HEK293 (cell line): ENCODE data around the gene ADAMTS9.

Experiments
- CTCF ChIA-PET: fragments of 350-600 bp; formaldehyde crosslinking; extraction: SDS; loops from one replicate; lab custom pipeline; 2021; ENCODE audit warnings: antibody characterized with exemption; lab: Yijun Ruan, JAX
- POLR2A ChIA-PET: fragments of 300-600 bp; formaldehyde crosslinking; extraction: SDS; loops from one replicate; lab custom pipeline; 2020; ENCODE audit warnings: antibody characterized with exemption, inconsistent platforms; lab: Yijun Ruan, JAX
- H3K27ac ChIP-seq: fragments of 200-500 bp; sonication (Bioruptor generic); 2 replicates; pipeline ENCODE4 v1.5.1; 2014; ENCODE audit warnings: low read depth, low read length, control low read depth, inconsistent platforms; ENCODE audit errors: extremely low read depth
- H3K36me3 ChIP-seq, 2 experiments: fragments of 200-500 bp in 1 of 2; sonication (Bioruptor generic) in 1 of 2; 1 replicate in 1 of 2; 2 replicates in 1 of 2; pipeline ENCODE4 v1.5.1; 2014 to 2017; ENCODE audit warnings: inconsistent platforms in 2 of 2, low read length in 2 of 2; ENCODE audit not compliant: control insufficient read depth in 2 of 2, insufficient read depth in 1 of 2
- H3K4me1 ChIP-seq: fragments of 200-500 bp; sonication (Bioruptor generic); 2 replicates; pipeline ENCODE4 v1.5.1; 2014; ENCODE audit warnings: mild to moderate bottlenecking, low read length, inconsistent platforms; ENCODE audit not compliant: control insufficient read depth, insufficient read depth
- H3K4me3 ChIP-seq: 2 replicates; pipeline ENCODE4 v1.5.1; 2011; ENCODE audit warnings: low read depth, mild to moderate bottlenecking, control low read depth, low read length, moderate library complexity
- H3K9me3 ChIP-seq: fragments of 200-500 bp; sonication (Bioruptor generic); 2 replicates; pipeline ENCODE4 v1.5.1; 2014; ENCODE audit warnings: low read depth, low read length, inconsistent platforms; ENCODE audit not compliant: control insufficient read depth, insufficient read depth
- BCL6B ChIP-seq: fragments of 450-650 bp; formaldehyde crosslinking; IDR thresholded peaks from 2 replicates; pipeline ENCODE4 v1.5.1; 2017; ENCODE audit warnings: missing biosample characterization, missing genetic modification characterization
- KLF10 ChIP-seq: fragments of 450-650 bp; IDR thresholded peaks from 2 replicates; pipeline ENCODE4 v1.5.1; 2018; ENCODE audit warnings: missing biosample characterization, mild to moderate bottlenecking, missing genetic modification characterization
- MEIS1 ChIP-seq: sonication (generic); formaldehyde crosslinking; IDR thresholded peaks from 2 replicates; pipeline ENCODE4 v1.8.1; 2022; ENCODE audit warnings: missing genetic modification reagents, mild to moderate bottlenecking, borderline replicate concordance
- PRDM1 ChIP-seq: fragments of 450-650 bp; formaldehyde crosslinking; IDR thresholded peaks from 2 replicates; pipeline ENCODE4; 2016; ENCODE audit warnings: missing biosample characterization, missing genetic modification characterization
- TCF7L2 ChIP-seq: IDR thresholded peaks from 2 replicates; pipeline ENCODE4 v1.6.1; 2011; ENCODE audit warnings: low read depth, mild to moderate bottlenecking, inconsistent platforms, low read length, moderate library complexity, borderline replicate concordance
- ZBTB20 ChIP-seq: fragments of 450-650 bp; formaldehyde crosslinking; IDR thresholded peaks from 2 replicates; pipeline ENCODE4 v1.5.1; 2016; ENCODE audit warnings: missing biosample characterization, missing genetic modification characterization
- ZEB2 ChIP-seq: fragments of 450-650 bp; formaldehyde crosslinking; IDR thresholded peaks from 2 replicates; pipeline ENCODE4 v1.5.1; 2016; ENCODE audit warnings: missing biosample characterization, missing genetic modification characterization
- ZNF10 ChIP-seq: fragments of 450-650 bp; formaldehyde crosslinking; IDR thresholded peaks from 2 replicates; pipeline ENCODE4 v1.5.1; 2017; ENCODE audit warnings: missing biosample characterization, missing genetic modification characterization
- ZNF148 ChIP-seq: fragments of 450-650 bp; formaldehyde crosslinking; IDR thresholded peaks from 2 replicates; pipeline ENCODE4 v1.5.0; 2017; ENCODE audit warnings: missing biosample characterization, missing genetic modification characterization, borderline replicate concordance
- ZNF174 ChIP-seq: fragments of 450-650 bp; formaldehyde crosslinking; IDR thresholded peaks from 2 replicates; pipeline ENCODE4 v1.5.0; 2017; ENCODE audit warnings: missing biosample characterization, mild to moderate bottlenecking, missing genetic modification characterization
- ZNF19 ChIP-seq: fragments of 450-650 bp; formaldehyde crosslinking; IDR thresholded peaks from 2 replicates; pipeline ENCODE4; 2016; ENCODE audit warnings: missing biosample characterization, missing genetic modification characterization, low read depth
- ZNF23 ChIP-seq: fragments of 450-650 bp; formaldehyde crosslinking; IDR thresholded peaks from 2 replicates; pipeline ENCODE4 v1.5.1; 2016; ENCODE audit warnings: missing biosample characterization, missing genetic modification characterization, borderline replicate concordance
- ZNF26 ChIP-seq: fragments of 450-650 bp; formaldehyde crosslinking; IDR thresholded peaks from 2 replicates; pipeline ENCODE4 v1.5.1; 2016; ENCODE audit warnings: missing biosample characterization, missing genetic modification characterization
- ZNF391 ChIP-seq: fragments of 450-650 bp; formaldehyde crosslinking; IDR thresholded peaks from 2 replicates; pipeline ENCODE4 v1.5.1; 2016; ENCODE audit warnings: low read depth, missing biosample characterization, missing genetic modification characterization, borderline replicate concordance
- ZNF521 ChIP-seq: fragments of 450-650 bp; formaldehyde crosslinking; IDR thresholded peaks from 2 replicates; pipeline ENCODE4 v1.5.1; 2017; ENCODE audit warnings: missing biosample characterization, mild to moderate bottlenecking, missing genetic modification characterization
- ZNF544 ChIP-seq: fragments of 450-650 bp; formaldehyde crosslinking; IDR thresholded peaks from 2 replicates; pipeline ENCODE4 v1.5.0; 2017; ENCODE audit warnings: missing biosample characterization, missing genetic modification characterization
- ZNF549 ChIP-seq: fragments of 450-650 bp; IDR thresholded peaks from 2 replicates; pipeline ENCODE4 v1.5.1; 2018; ENCODE audit warnings: missing biosample characterization, missing genetic modification characterization, mild to moderate bottlenecking, inconsistent platforms, moderate library complexity
- ZNF580 ChIP-seq: fragments of 450-650 bp; formaldehyde crosslinking; IDR thresholded peaks from 2 replicates; pipeline ENCODE4 v1.5.1; 2016; ENCODE audit warnings: missing biosample characterization, missing genetic modification characterization
- ZNF626 ChIP-seq: fragments of 450-650 bp; sonication (Bioruptor Pico); formaldehyde crosslinking; IDR thresholded peaks from 2 replicates; pipeline ENCODE4 v1.5.1; 2018; ENCODE audit warnings: missing biosample characterization, missing genetic modification characterization, inconsistent platforms
- ZNF629 ChIP-seq: fragments of 450-650 bp; formaldehyde crosslinking; IDR thresholded peaks from 2 replicates; pipeline ENCODE4 v1.5.1; 2017; ENCODE audit warnings: missing biosample characterization, missing genetic modification characterization
- ZNF654 ChIP-seq: fragments of 450-650 bp; formaldehyde crosslinking; IDR thresholded peaks from 2 replicates; pipeline ENCODE4 v1.5.1; 2016; ENCODE audit warnings: low read depth, missing biosample characterization, missing genetic modification characterization
- ZNF785 ChIP-seq: fragments of 450-650 bp; formaldehyde crosslinking; IDR thresholded peaks from 2 replicates; pipeline ENCODE4 v1.5.1; 2016; ENCODE audit warnings: missing biosample characterization, missing genetic modification characterization
- ZSCAN23 ChIP-seq: fragments of 450-650 bp; formaldehyde crosslinking; IDR thresholded peaks from 2 replicates; pipeline ENCODE4 v1.5.1; 2016; ENCODE audit warnings: missing biosample characterization, missing genetic modification characterization

ADAMTS9 gene

GRCh38 chr3:64593350-64593749 lies 94.5 kb downstream of the ADAMTS9 start:
- CTCF ChIA-PET = interaction anchor here (1.3 to 1.6 kb wide), 2 partner anchors 19 to 59 kb away, joined by 3 to 5 read pairs; no protein-coding TSS in a partner anchor
- no peak overlapping the region for H3K4me3 ChIP-seq
- TF ChIP-seq ZNF654 (tag by site-specific recombination) = no peak
- TF ChIP-seq, all 188 proteins: peak for 0
- Histone ChIP-seq H3K4me1 (no peaks in the 10 kb centered on the region), H3K36me3 (no peaks in the 10 kb centered on the region), H3K27ac (no peak overlapping the region), H3K9me3 (no peaks in the 10 kb centered on the region)
- POLR2A ChIA-PET = no interaction called here

- H3K36me3 ChIP-seq = no peaks in the 10 kb centered on the region
- H3K9me3 ChIP-seq = no peaks in the 10 kb centered on the region
- no peaks in the 10 kb centered on the region for H3K4me1 ChIP-seq
- TF ChIP-seq ZNF148 (tag by site-specific recombination) = no peak
- no peak for TF ChIP-seq ZNF26 (tag by site-specific recombination)
- no peak for TF ChIP-seq ZNF19 (tag by site-specific recombination)
- no peak for TF ChIP-seq ZNF629 (tag by site-specific recombination)
- TF ChIP-seq BCL6B (tag by site-specific recombination) = no peak
- TF ChIP-seq PRDM1 = no peak
- no peak for TF ChIP-seq MEIS1 (CRISPR knock-in tag)
- no peak for TF ChIP-seq ZNF580
- TF ChIP-seq ZNF544 (tag by site-specific recombination) = no peak
- no peak for TF ChIP-seq ZEB2 (tag by site-specific recombination)
- TF ChIP-seq ZNF626 (tag by site-specific recombination) = no peak
- TF ChIP-seq, all 188 proteins: peak for 0
- Histone ChIP-seq H3K4me3 (no peak overlapping the region), H3K27ac (no peak overlapping the region)
- CTCF ChIA-PET = no interaction called here
- POLR2A ChIA-PET = no interaction called here
Observed at GRCh38 chr3:64591615-64592014, 96.2 kb downstream of the ADAMTS9 start.

GRCh38 chr3:64588380-64588779 lies 99.4 kb downstream of the ADAMTS9 start:
- ChIA-PET POLR2A (no interaction called here), CTCF (interaction anchor here (0.6 kb wide), 1 partner anchor 22 kb away, joined by 5 read pairs; no protein-coding TSS in a partner anchor)
- H3K4me3 ChIP-seq = no peak overlapping the region
- no peaks in the 10 kb centered on the region for H3K9me3 ChIP-seq
- no peaks in the 10 kb centered on the region for H3K36me3 ChIP-seq
- no peaks in the 10 kb centered on the region for H3K4me1 ChIP-seq
- H3K27ac ChIP-seq = no peak overlapping the region
- TF ChIP-seq ZNF521 (tag by site-specific recombination) = no peak
- TF ChIP-seq ZSCAN23 (tag by site-specific recombination) = no peak
- no peak for TF ChIP-seq ZNF23
- TF ChIP-seq ZBTB20 (tag by site-specific recombination) = no peak
- no peak for TF ChIP-seq ZNF549 (tag by site-specific recombination)
- TF ChIP-seq ZNF629 (tag by site-specific recombination) = no peak
- TF ChIP-seq KLF10 (tag by site-specific recombination) = no peak
- no peak for TF ChIP-seq ZNF10 (tag by site-specific recombination)
- no peak for TF ChIP-seq TCF7L2
- TF ChIP-seq ZNF785 (tag by site-specific recombination) = no peak
- no peak for TF ChIP-seq ZNF174 (tag by site-specific recombination)
- TF ChIP-seq ZNF391 = no peak
